ENCODE measurements around the gene STARD3. TPM values are rescaled to one million over a fixed set of nuclear protein-coding genes. Genes with fewer than 3 reads are reported as not detected.
A peak's percentile ranks its signal among the peaks of the same experiment; 100 is the strongest.

Gene STARD3
- total and polyA plus RNA-seq, 9 of the 15 experiments (the other 6 are each of a cell fraction or from before 2014, with no cell fraction given), result 0.63 to 87.0 (median 46.0) TPM

GRCh38 chr17:39667262-39667944, 30.5 kb downstream of the STARD3 start (continued):
- TF ChIP-seq AFF1 (IDR thresholded peaks at IDR 0.05; ENCODE audit: low read depth in 1 of 2, partially characterized antibody in 2 of 2) (no peak), ZNF785 (CRISPR knock-in tag; IDR thresholded peaks at IDR 0.05) (no peak), ZNF282 (CRISPR knock-in tag; IDR thresholded peaks at IDR 0.05) (no peak), ZMIZ1 (IDR thresholded peaks at IDR 0.05; ENCODE audit: low read depth in 2 of 2, low read length in 2 of 2) (peak in 1 of 2 experiments; percentile 76; a peak in 2 of 4 replicates), KAT8 (IDR thresholded peaks at IDR 0.05; ENCODE audit: low read depth) (no peak), ID3 (CRISPR knock-in tag; IDR thresholded peaks at IDR 0.05) (no peak), ID3 (tag; IDR thresholded peaks at IDR 0.05) (no peak), ZFP30 (CRISPR knock-in tag; IDR thresholded peaks at IDR 0.05; ENCODE audit: borderline replicate concordance) (no peak), KDM5B (IDR thresholded peaks at IDR 0.05; ENCODE audit: insufficient replicate concordance, low read depth, low read length) (peak; percentile 17), SUPT5H (IDR thresholded peaks at IDR 0.05) (0 out of 2 replicates have a peak, but pooled peaks have one; percentile 35), PYGO2 (tag; IDR thresholded peaks at IDR 0.05) (no peak), ELF4 (CRISPR knock-in tag; IDR thresholded peaks at IDR 0.05) (no peak)
